ENCODE results near the gene PTGER3.

DNA sequence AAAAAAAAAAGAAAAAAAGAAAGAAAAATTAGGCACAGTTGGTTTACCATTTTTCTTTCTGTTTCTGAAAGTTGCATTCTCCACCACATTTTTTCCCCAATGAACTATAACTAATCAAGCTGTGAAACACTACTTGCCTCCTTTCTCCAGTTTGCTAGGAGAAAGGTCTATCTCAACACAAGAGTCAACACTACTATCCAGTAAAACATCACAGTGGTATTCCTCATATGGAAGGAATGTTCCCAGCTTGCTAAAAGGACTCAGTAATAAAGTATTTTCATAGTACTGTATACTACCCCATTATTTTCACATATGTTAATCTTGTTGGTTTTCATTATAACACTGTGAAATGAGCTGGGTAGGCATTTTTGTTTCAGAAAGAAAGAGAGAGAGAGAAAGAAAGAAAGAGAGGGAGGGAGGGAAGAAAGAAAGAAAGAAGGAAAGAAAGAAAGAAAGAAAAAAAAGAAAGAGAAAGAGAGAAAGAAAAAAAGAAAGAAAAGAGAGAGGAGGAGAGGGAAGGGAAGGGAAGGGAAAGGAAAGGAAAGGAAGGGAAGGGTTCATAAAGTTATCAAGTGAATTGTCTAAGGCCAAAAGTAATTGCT lies 7.9 kb downstream of the PTGER3 start:
- TF ChIP-seq TCF12 (IDR thresholded peaks at IDR 0.05; ENCODE audit: low read depth), result no peak
- TF ChIP-seq EP300 (IDR thresholded peaks at IDR 0.05; ENCODE audit: borderline replicate concordance), result no peak
- no peak for TF ChIP-seq CEBPB (IDR thresholded peaks at IDR 0.05)
- TF ChIP-seq FOXM1 (IDR thresholded peaks at IDR 0.05; ENCODE audit: borderline replicate concordance, low read depth), result no peak
- TF ChIP-seq, protein P1, sequence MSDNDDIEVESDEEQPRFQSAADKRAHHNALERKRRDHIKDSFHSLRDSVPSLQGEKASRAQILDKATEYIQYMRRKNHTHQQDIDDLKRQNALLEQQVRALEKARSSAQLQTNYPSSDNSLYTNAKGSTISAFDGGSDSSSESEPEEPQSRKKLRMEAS (IDR thresholded peaks at IDR 0.05), result no peak
- no peak for TF ChIP-seq EGR1 (IDR thresholded peaks at IDR 0.05)
- no peak for TF ChIP-seq YY1 (IDR thresholded peaks at IDR 0.05; ENCODE audit: low read depth)
- TF ChIP-seq TAF1 (IDR thresholded peaks at IDR 0.05; ENCODE audit: low read depth), result no peak

Measured in Ishikawa (cell line).